ENCODE data around the gene FNBP1L.

GRCh38 chr1:93501829-93502369, 54.0 kb downstream of the FNBP1L start:
- no peak for TF ChIP-seq MEIS2 (IDR thresholded peaks at IDR 0.05; ENCODE audit: partially characterized antibody)
- no peak for TF ChIP-seq HBP1 (CRISPR knock-in tag; IDR thresholded peaks at IDR 0.05)
- TF ChIP-seq EZH2 (IDR thresholded peaks at IDR 0.05; ENCODE audit: borderline replicate concordance, low read depth, low read length), result no peak
- TF ChIP-seq SPI1 (IDR thresholded peaks at IDR 0.05; ENCODE audit: borderline replicate concordance, low read depth, low read length), result no peak
- no peak for TF ChIP-seq IRF1 (CRISPR knock-in tag; IDR thresholded peaks at IDR 0.05; ENCODE audit: borderline replicate concordance)
